ENCODE results near the gene DOCK8. TPM values are rescaled to one million over a fixed set of nuclear protein-coding genes. Genes with fewer than 3 reads are reported as not detected.

DOCK8 gene
- total RNA-seq, 1 donor from 2014 or later, result 3.8 TPM

DNA sequence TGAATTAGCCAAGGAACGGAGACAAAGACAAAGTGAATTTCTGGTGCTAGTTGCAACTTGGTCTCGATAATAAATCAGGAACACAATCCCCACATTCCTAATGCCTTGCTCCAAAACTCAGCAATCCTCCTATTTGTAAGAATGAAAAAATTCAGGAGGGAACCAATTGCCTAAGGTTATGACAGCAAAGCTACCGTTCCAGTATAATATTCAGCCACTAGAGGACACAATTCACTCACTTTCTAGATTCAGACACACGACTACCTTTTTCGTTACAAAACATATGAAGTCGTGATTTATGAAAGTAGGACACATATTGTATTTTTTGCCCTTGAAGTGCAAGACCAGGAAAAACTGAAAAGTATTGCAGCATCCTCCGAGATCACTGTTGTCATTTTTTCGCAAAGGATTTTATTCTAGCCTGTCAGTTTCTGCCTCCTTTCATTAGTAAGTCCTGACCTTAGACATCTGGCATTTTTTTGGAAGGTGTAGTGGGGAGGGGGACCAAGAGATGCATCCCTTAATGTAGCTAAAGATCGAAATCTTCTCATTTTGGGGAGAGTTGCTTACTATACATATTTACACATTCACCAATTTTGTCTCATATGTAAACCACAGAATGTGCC is 133.1 kb downstream of the DOCK8 start:
- DNase-seq (ENCODE audit: low read depth), result no peak
- Histone ChIP-seq H3K27me3 (ENCODE audit: control insufficient read depth, insufficient read depth, low read length) (no peaks in the 10 kb centered on the region), H3K4me3 (ENCODE audit: low read depth, low read length) (no peak overlapping the region), H3K36me3 (ENCODE audit: control insufficient read depth, insufficient read depth, low read length) (no peaks in the 10 kb centered on the region)
- TF ChIP-seq, protein P1, sequence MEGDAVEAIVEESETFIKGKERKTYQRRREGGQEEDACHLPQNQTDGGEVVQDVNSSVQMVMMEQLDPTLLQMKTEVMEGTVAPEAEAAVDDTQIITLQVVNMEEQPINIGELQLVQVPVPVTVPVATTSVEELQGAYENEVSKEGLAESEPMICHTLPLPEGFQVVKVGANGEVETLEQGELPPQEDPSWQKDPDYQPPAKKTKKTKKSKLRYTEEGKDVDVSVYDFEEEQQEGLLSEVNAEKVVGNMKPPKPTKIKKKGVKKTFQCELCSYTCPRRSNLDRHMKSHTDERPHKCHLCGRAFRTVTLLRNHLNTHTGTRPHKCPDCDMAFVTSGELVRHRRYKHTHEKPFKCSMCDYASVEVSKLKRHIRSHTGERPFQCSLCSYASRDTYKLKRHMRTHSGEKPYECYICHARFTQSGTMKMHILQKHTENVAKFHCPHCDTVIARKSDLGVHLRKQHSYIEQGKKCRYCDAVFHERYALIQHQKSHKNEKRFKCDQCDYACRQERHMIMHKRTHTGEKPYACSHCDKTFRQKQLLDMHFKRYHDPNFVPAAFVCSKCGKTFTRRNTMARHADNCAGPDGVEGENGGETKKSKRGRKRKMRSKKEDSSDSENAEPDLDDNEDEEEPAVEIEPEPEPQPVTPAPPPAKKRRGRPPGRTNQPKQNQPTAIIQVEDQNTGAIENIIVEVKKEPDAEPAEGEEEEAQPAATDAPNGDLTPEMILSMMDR (IDR thresholded peaks at IDR 0.05; ENCODE audit: insufficient read depth, low read length, poor library complexity, severe bottlenecking), result peak; percentile 76

DNA sequence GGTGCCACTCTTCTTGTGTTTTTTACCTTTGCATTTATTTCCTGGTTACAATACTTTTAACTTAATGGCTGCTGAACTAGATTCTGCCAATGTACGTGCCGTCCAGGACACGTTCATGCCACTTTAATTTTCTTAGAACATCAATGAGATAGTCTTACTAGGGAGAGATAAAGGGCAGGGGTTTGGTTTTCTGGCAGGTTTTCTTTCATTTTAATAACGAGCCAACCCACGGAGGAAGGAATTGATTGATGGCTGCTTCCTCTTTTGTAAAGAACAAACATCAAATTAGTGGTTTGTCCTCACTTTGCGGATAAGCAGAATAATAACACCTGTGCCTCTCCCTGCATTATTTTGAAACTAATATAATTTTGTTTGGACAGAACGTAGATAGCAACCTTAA is 135.7 kb downstream of the DOCK8 start:
- H3K27me3 ChIP-seq (ENCODE audit: control insufficient read depth, insufficient read depth, low read length), result no peaks in the 10 kb centered on the region
- no peaks in the 10 kb centered on the region for H3K36me3 ChIP-seq (ENCODE audit: control insufficient read depth, insufficient read depth, low read length)
- DNase-seq (ENCODE audit: low read depth), result no peak
- H3K4me3 ChIP-seq (ENCODE audit: low read depth, low read length), result no peak overlapping the region
- TF ChIP-seq, protein P1 (IDR thresholded peaks at IDR 0.05; ENCODE audit: insufficient read depth, low read length, poor library complexity, severe bottlenecking), result no peak

DNA sequence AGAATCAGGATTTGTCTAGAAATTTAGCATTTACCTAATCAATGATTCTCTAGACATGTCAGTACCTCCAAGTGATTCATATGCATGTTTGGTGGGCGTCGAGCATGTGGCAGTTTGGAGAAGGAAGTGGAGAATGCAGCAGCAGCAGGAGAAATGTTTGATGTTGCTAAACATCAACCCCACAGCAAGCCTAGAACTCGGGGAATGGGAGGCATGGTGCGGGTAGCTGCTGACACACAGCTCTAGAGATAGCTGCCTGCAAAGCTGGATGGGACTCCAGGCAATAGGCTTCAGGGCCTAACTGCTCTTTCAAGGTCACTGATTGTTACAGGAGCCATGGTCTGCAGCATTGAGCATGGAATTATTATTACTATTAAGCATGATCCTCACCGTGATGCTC is 137.3 kb downstream of the DOCK8 start:
- H3K36me3 ChIP-seq (ENCODE audit: control insufficient read depth, insufficient read depth, low read length), result no peaks in the 10 kb centered on the region
- no peak overlapping the region for H3K4me3 ChIP-seq (ENCODE audit: low read depth, low read length)
- H3K27me3 ChIP-seq (ENCODE audit: control insufficient read depth, insufficient read depth, low read length), result no peaks in the 10 kb centered on the region
- TF ChIP-seq, protein P1 (IDR thresholded peaks at IDR 0.05; ENCODE audit: insufficient read depth, low read length, poor library complexity, severe bottlenecking), result no peak
- DNase-seq (ENCODE audit: low read depth), result no peak

DNA sequence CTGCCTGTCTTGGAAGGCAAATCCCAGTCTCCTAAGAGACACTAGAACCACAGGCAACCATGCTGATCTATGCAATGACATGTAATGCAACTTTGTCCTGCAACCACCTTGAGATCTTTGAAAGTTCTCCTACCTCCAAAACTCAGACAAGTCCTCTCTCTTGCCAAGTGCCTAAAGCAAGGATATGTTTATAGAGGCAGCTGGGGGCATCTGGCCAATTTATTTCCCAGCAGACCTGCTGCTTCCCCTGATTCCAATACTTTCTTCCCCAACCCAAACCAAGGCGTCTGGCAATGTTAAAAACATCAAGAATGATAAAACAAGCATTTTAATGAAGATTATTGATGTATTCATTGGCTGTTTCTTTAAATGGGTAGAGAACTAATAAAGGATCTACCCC is 138.4 kb downstream of the DOCK8 start:
- Histone ChIP-seq H3K4me3 (ENCODE audit: low read depth, low read length) (no peak overlapping the region), H3K27me3 (ENCODE audit: control insufficient read depth, insufficient read depth, low read length) (no peaks in the 10 kb centered on the region), H3K36me3 (ENCODE audit: control insufficient read depth, insufficient read depth, low read length) (no peaks in the 10 kb centered on the region)
- TF ChIP-seq, protein P1 (IDR thresholded peaks at IDR 0.05; ENCODE audit: insufficient read depth, low read length, poor library complexity, severe bottlenecking), result no peak
- DNase-seq (ENCODE audit: low read depth), result no peak

DNA sequence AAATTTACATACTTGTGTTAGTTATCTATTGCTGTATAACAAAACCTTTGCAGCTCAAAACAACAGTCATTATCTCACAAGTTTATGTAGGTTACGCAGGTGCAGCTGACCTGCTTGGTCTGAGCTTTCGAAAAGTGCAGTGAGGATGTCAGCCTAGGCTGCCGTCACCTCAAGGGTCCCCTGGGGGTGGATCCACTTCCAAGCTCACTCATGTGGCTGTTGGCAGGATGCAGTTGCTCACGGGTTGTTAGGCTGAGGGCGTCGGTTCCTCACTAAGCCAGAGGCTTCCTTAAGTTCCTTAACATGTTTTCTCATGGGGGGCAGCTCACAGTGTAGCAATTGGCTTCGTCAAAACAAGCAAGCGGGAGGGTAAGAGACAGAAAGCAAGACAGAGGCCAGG is 139.8 kb downstream of the DOCK8 start:
- Histone ChIP-seq H3K4me3 (ENCODE audit: low read depth, low read length) (no peak overlapping the region), H3K27me3 (ENCODE audit: control insufficient read depth, insufficient read depth, low read length) (no peaks in the 10 kb centered on the region)

More for the DNA sequence above, 139.8 kb downstream of the DOCK8 start:
- H3K36me3 ChIP-seq (ENCODE audit: control insufficient read depth, insufficient read depth, low read length), result no peaks in the 10 kb centered on the region
- DNase-seq (ENCODE audit: low read depth), result no peak
- TF ChIP-seq, protein P1 (IDR thresholded peaks at IDR 0.05; ENCODE audit: insufficient read depth, low read length, poor library complexity, severe bottlenecking), result no peak
